Measurements from ENCODE around the gene KCNMA1.
"Not testable (repeated sequence)": the region's sequence is repeated elsewhere in the genome, so short reads cannot be mapped to it uniquely, and the experiment has no call there.

The KCNMA1 gene

GRCh38 chr10:77664696-77665095 lies 27.1 kb upstream of the KCNMA1 start:
- in situ Hi-C loops (cut with MboI; ENCODE audit: low sequenced_read_pairs), result no loop called here

GRCh38 chr10:77664008-77664407 lies 26.4 kb upstream of the KCNMA1 start:
- in situ Hi-C loops (cut with MboI; ENCODE audit: low sequenced_read_pairs), result no loop called here

- in situ Hi-C loops (cut with MboI; ENCODE audit: low sequenced_read_pairs), result no loop called here
Observed at GRCh38 chr10:77661674-77662073, 24.1 kb upstream of the KCNMA1 start.

- in situ Hi-C loops (cut with MboI; ENCODE audit: low sequenced_read_pairs), result no loop called here
Observed at GRCh38 chr10:77661100-77661499, 23.5 kb upstream of the KCNMA1 start.

DNA sequence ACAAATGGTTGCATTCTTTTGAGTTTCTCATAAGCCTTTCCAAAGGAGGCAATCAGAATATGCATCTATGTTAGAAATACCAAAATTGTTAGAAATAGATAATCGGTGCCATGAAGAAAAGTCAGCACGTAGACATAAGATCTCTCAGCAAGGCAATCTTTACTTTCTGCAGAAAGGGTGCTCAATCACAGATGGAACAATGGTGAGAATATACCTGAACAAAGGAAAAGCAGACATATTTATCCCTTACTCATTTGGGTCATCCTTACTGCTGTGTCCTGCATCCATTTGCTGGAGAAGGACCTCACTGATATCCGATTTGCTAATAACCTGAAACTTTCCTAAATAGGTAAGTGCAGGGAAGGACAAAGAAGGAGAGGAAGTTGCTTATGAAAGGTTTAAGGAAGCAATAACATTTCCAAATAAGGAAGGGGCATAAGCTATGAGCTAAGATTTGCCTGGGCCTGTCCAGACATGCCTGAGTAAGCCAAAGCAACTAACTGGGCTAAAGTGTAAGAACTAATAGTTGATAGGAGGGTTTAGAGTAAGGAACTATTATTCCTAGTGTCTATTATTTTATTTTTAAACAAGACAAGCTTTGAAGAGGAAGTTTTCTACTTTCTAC lies 21.6 kb upstream of the KCNMA1 start:
- in situ Hi-C loops (cut with MboI; ENCODE audit: low sequenced_read_pairs), result not testable (repeated sequence)

GRCh38 chr10:77653210-77653609 lies 15.6 kb upstream of the KCNMA1 start:
- in situ Hi-C loops (cut with MboI; ENCODE audit: low sequenced_read_pairs), result no loop called here

DNA sequence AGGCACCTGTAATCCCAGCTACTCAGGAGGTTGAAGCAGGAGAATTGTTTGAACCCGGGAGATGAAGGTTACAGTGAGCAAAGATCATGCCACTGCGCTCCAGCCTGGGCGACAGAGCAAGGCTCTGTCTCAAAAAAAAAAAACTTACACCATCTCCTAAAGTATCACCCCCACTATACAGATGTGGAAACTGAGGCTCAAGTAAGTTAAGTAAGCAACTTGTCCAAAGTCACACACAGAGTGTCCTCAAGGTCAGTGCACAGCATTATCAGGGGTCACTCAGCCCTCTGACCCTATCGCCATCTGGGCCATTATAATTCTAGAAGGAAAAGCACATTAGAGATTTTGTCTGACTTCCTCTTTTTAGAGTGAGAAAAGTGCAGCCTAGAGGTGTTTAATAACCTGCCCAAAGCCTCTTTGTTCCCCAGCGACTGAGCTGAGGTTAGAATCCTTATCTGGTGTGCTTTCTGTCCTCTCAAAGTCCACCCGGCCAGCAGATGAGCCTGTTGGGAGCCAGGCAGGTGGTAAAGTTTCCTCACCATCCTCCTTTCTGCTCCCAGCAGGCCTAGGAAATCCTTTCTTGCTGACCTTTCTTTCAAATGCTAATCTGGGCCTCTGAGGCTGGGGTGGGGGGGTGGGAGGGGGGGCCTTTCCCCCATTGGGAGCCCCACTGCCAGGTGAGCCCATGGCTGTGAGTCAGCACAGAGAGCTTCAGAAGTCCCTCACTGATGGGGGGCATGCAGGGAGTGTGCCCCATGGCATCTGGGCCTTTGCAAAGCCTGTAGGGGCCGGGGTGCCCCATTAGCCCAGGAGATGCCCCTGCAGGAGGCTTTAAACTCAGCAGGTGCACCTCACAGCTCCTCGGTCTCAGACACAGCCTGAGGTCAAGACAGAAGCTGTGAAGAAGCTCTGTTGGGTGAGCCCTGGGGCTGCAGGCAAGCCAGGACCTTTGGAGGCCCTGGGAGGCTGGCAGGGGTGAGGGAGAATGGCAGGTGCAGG lies 12.0 kb upstream of the KCNMA1 start:
- in situ Hi-C loops (cut with MboI; ENCODE audit: low sequenced_read_pairs), result loop anchor here (25.0 kb wide), 1 partner anchor 262 kb away; no protein-coding TSS in a partner anchor

- in situ Hi-C loops (cut with MboI; ENCODE audit: low sequenced_read_pairs), result loop anchor here (25.0 kb wide), 1 partner anchor 261 kb away; no protein-coding TSS in a partner anchor
Observed at GRCh38 chr10:77648472-77648871, 10.9 kb upstream of the KCNMA1 start.

- in situ Hi-C loops (cut with MboI; ENCODE audit: low sequenced_read_pairs), result loop anchor here (25.0 kb wide), 1 partner anchor 260 kb away; no protein-coding TSS in a partner anchor
Observed at GRCh38 chr10:77647543-77648293, 10.1 kb upstream of the KCNMA1 start.

DNA sequence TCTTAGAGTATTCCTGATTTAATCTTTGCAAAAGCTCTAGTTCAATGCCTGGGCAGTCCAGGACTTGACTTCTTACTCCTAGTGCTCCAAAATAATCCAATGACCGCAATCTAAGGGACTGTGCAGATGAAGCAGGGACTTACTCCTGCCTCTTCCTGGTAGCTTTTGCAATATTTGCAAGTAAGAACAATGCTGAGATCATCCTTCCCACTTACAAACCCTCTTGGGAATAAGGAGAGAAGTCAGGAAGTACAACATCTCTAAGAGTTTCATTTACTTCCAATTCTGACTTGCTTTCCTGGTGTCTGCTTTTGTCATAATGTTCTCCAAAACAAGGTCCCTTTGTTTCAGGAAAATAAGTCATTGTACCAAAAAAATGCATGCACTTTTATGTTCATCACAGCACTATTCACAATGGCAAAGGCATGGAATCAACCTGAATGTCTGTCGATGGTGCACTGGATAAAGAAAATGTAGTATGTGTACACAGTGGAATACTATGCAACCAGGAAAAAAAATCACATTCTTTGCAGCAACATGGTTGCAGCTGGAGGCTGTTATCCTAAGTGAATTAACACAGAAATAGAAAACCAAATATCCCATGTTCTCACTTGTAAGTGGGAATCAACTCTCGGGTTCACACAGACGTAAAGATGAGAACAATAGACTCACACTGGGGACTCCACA lies 7.1 kb upstream of the KCNMA1 start:
- in situ Hi-C loops (cut with MboI; ENCODE audit: low sequenced_read_pairs), result loop anchor here (5.0 to 25.0 kb wide), 2 partner anchors 257 to 472 kb away; no protein-coding TSS in a partner anchor

- in situ Hi-C loops (cut with MboI; ENCODE audit: low sequenced_read_pairs), result loop anchor here (5.0 to 25.0 kb wide), 2 partner anchors 257 to 472 kb away; no protein-coding TSS in a partner anchor
Observed at GRCh38 chr10:77643795-77644468, 6.3 kb upstream of the KCNMA1 start.

GRCh38 chr10:77641788-77642397 lies 4.3 kb upstream of the KCNMA1 start:
- in situ Hi-C loops (cut with MboI; ENCODE audit: low sequenced_read_pairs), result loop anchor here (5.0 to 25.0 kb wide), 2 partner anchors 255 to 470 kb away; no protein-coding TSS in a partner anchor

DNA sequence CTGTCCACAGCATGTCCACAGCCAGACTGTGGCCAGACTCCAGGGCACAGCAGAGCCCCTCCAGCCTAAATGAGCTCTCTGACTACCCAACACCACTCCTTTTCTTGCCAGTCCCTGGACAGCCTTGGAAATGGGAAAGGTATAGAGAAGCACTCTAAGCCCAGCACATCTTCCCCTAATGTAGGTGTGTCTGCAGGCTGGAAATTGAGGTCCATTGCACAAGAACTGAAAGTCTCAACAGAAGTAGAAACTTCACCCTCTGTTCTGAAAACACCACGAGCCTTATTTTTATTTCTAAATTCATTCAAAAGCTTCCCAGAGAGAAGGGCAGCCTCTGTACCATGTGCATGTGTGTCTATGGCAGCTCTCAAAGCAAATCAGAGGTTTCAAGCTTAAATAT lies 3.7 kb upstream of the KCNMA1 start:
- in situ Hi-C loops (cut with MboI; ENCODE audit: low sequenced_read_pairs), result loop anchor here (5.0 to 25.0 kb wide), 2 partner anchors 254 to 469 kb away; no protein-coding TSS in a partner anchor

DNA sequence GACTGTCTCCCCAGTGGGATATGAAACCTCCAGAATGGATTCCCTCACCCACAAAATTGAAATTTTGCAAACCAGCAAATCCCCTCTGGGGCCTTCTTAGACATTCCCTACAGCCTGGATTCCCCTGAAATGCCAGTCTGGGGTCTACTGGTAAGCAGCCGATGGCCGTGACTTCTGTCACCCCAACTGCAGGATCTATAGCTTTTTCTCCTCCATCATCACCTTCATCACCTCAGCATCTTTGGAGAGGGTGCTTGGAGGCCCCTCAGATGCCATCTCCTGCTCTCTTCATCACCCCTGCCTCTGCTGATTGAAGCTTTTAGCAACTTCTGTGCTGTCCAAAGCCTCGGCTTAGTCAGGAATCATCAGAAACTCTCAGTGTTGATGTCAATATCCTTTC lies 2.6 kb upstream of the KCNMA1 start:
- in situ Hi-C loops (cut with MboI; ENCODE audit: low sequenced_read_pairs), result loop anchor here (5.0 to 25.0 kb wide), 2 partner anchors 253 to 468 kb away; no protein-coding TSS in a partner anchor

DNA sequence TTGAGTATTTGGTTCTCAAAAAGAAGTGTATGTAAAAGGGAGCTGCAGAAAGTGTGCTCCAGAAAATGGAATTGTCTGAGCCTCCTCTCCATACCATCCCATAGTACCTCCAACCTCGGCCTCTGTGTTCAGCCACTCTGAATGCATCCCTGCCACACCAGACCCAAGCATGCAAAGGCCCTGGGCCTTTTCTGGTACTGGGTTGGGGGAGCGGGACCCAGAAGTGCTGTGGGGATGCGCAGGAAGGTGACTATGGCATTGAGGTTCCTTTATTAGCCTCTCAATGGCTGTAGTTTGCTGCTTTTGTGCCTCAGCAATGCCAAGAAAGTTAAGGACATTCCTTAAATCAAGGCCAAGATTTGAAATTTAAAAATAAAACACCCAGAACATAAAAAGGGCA lies 2.1 kb upstream of the KCNMA1 start:
- in situ Hi-C loops (cut with MboI; ENCODE audit: low sequenced_read_pairs), result loop anchor here (5.0 to 25.0 kb wide), 2 partner anchors 252 to 467 kb away; no protein-coding TSS in a partner anchor

DNA sequence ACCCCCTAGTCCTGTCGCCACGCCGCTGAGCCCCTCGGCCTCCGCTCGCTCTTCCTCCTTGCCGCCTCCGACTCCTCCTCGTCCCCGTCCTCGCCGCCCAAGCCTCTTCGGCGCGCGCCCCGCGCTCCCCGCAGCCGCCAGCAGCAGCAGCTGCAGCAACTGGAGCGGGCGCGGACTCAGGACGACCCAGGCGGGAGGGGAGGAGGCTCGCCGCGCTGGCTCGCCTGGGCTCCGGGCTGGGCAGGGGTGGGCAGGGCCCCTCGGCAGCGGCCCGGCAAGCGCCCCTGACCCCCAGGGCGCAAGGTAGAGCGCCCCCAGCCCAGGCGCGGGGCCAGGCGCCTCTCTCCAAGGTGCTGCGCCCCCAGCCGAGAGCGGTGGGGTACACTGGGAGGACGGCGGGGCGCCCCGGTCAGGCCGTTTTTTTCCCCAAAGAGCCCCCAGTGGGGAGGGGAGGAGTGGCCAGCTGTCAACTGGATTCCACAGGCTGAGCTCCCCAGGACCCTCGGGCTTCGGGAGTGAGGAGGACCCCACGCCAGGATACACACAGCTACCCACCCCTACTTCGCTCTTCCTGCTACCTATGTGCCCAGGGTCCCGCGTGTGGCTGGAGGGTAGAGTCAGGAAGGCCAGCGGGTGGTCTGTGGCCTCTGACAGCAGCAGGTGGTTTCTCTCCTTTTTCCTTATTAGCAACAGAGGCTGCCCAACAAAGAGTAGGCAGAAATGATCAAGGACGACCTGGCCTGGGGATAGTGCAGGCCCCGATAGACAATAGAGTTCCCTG lies 903 bp upstream of the KCNMA1 start:
- in situ Hi-C loops (cut with MboI; ENCODE audit: low sequenced_read_pairs), result loop anchor here (25.0 kb wide), 1 partner anchor 251 kb away; no protein-coding TSS in a partner anchor

DNA sequence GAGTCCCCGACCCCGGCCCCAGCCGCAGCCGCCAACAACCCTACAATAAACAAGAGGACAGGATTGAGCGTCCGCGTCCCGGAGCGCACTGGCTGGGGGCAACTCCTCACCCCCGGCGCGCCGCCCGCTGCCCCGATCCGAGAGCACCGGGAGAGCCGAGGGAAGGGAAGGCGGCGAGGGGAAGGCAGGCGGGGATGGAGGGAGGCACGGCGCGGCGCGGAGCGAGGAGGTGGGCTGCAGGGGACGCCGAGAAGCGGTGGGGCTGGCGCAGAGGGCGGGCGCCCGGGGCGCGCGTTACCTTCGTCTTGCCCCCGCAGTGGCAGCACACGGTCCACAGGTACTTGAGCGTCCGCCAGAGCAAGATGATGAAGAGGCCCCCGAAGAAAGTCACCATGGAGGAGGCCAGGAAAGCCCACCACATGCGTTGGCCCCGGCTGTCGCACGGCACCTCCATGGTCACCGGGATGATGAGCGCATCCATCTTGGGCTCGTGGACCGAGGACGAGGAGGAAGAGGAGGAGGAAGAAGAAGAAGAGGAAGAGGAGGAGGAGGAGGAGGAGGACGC lies 559 bp downstream of the KCNMA1 start:
- in situ Hi-C loops (cut with MboI; ENCODE audit: low sequenced_read_pairs), result loop anchor here (25.0 kb wide), 1 partner anchor 250 kb away; no protein-coding TSS in a partner anchor

Measured in HL-60/S4 treated with retinoic acid at 250 ng/mL for 4 days and 3 days (cell line).